ENCODE results near the gene TRAF3IP3.

The TRAF3IP3 gene

DNA sequence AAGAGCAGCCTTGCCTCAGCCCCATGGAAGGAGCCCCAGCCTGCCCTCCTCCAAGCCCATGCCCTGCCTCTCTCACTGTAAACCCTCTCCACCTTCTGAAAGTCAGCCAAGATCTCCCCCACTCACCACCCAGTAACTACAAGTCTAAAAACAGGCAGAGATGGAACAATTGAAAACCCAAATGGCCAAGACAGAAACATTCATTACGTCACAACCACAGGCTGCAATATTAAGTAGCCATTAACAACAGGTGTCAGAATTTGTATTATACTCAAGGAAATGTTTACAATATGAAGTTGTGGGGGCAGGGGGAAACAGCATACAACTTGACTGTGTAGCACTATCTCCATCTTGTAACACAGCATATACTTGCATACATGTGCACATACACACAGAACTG is 47.7 kb downstream of the TRAF3IP3 start:
- DNase-seq, result no peak

DNA sequence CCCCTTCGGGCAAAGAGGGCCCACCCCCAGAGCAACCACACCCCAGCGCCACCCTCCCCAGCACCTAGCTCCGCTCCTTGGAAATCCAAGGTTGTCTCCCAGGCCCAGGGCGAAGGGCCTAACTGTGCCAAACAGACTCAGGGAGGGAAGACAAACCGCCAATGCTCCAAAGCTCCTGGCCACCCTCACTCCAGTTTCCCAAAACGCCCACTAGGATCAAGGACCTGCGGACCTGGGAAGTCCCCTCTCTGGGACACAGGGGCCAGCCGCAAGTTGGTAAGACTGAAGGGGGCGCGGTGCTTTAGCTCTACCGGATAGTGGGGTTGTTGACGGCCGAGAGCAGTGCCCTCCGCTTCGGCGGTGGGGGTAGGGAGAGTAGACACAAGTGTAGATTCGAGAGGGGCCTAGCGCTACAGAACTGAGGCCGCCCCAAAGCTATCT is 49.5 kb downstream of the TRAF3IP3 start:
- DNase-seq, result no peak

DNA sequence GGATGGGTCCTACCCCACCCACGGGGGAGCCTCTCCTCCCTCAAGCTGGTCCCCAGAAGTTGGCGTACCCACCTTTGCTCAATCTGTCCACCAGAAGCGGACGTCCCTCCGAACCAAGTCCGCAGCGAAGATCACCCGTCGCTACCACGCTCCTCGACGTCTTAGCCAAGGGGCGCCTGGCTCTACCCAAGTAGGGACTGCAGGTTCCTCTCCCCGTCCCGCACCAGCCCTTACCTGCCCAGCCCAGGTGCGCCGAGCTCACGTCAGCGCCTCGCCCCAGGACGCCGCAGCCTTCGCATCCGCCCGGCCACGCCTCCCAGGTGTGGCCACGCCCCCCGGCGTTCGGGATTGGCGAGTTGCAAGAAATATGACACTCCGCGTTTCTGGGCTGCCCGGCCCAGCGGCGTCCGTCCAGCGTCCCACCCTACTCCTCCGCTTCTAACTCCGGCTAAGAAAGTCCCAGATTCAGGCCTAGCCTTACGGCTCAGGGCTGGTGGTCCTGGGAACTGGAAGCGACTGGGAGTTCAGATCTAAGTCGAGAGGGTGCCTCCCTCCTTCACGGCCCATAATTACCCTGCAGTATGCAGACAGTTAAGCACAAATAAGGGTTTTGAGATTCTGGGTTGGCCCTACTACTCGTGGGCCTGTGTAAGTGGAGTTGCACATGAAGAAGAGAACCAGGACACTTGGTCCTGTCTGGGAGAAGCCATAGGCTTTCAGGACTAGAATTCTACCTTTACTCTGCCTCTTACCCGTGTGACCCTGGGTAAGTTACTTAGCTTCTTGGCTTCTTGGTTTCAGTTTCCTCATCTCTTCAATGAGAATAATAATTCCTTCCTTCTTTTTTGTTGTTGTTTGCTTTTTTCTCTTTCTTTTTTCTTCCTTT is 50.3 kb downstream of the TRAF3IP3 start, which contains the start of gene IRF6:
Gene IRF6 (minus strand): TSS at position 268 of the 886 bp plus-strand sequence. CDS start 4,729 bp downstream, outside the sequence.
- DNase-seq, result peak; percentile 78

DNA sequence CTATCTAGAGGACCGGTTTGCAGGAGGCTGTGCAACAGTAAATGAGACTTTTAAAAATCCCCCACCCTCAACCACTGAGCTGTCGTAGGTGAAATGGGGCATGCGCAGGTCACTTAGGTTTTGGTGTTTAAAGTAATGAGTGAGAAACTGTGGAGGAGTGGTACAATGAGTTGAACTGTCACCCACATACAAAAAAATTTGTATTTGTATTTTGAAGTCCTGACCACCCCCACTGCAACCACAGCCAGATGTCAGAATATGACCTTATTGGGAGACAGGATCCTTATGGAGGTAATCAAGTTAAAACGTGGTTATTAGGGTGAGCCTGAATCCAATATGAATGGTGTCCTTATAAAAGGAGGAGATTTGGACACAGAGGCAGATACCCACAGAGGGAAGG is 51.7 kb downstream of the TRAF3IP3 start:
- DNase-seq, result no peak

DNA sequence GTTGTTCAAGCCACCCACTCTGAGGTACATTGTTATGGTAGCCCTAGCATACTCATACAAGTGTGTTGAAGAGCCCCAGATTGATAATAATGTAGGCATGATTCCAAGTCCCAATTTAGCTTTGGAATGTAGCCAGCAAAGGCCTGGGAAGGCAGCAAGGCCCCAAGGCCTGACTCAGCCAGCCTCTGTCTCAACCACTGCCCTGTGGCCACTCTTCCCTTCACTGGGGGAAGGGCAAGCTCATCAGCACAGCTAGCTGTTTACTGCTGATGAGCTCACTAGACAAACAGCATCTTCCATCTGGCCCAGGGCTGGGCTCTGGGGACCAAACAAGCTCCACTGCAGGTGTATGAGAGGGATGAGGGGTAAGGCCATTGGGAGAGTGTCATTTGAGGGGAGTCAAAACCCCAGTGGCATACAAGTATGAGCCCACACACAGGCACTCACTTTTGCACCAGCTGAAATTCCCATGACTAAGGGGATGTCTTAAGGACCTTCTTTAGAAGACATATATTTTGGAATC is 52.3 kb downstream of the TRAF3IP3 start:
- DNase-seq, result no peak

DNA sequence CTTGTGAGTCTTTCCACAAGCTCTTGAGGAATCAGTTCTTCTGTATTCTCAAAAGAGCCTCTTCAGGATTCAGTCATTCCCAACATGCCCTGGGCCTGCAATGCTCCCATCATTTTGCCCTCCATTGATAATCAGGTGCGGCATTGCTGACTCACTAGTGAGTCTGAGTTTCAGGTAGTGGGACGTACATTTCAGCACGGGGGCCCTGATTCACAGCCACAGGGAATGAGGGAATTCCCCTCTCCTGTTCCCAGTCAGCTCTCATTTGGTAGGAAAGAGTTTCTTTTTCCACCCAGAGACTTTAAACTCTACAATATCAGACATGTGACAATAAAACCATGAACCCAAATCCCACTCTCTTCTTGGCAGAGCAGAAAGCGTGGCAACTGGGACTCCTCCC is 53.8 kb downstream of the TRAF3IP3 start:
- DNase-seq, result no peak

DNA sequence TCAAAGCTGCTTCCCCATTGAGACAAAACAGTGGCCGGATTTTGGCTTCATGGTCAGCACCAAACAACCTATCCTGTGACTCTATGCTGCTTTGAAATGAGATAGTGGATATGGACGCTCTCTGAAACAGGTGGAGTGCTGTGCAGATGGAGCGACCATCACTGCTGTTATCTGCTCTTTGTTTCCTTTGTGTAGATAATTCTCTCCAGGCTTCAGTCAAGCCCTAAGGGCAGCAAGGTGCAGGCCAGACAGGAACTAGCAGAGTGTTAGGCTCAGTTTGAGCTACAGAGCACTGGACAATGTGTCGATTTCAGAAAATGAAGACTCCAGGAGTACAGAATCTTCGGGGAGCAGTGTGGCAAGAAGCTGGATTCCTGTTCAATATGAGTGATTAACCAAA is 54.9 kb downstream of the TRAF3IP3 start:
- no peak for DNase-seq

DNA sequence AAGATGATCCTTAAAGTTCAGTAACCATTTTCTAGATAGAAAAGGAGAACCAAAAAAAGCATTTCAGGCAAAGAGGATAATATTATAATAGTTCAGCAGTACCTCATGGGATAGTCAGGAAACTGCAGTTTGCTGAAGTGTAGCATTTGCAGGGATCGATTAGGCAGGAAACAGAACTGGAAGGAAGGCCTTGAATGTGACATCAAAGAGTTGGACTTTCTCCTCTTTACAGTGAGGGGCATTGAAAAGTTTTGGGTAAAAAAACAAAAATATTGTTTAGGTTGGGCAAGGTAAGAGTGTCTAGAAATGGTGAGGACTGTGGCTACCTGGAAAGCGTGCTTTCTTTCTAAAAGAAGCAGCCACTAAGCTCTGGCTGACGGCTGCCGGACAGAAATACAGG is 58.0 kb downstream of the TRAF3IP3 start:
- DNase-seq, result no peak

DNA sequence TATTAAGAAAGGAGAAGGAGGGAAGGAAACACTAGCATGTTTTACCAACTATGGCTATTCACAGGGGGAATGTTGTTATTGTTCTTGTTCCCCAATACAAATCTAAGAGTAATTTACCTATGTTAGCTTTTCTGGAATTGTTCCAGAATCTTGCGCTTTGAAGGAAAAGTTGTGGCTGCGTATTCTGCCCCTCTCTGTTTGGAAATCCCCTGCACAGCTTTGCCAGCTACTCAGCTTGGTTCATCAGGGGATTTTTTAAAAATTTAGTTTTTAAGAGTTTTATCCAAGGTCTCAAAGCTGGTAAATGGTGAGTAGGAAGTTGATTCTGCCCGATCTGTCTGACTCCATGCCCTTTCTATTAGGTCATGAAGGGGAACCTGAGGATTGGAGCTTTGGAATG is 59.6 kb downstream of the TRAF3IP3 start:
- no peak for DNase-seq

DNA sequence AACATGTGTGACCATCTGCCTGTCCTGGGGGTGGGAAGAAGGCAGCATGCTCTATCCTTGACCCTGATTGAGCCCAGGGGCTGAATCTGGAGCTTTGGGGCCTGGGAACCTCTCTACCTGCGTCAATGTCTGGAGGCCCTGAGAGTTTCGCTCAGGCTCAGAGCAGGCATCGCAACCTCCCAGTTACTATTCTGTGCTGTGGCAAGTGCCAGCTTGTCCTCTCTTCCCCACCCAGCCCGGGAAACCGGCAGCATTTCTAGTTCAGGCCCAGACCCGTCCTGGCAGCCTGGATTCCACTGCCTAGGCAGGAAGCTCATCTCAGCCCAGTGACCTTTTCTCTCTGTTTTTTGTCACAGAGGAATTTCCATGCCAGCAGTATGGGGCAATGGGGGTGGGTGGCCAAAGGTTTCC is 60.1 kb downstream of the TRAF3IP3 start:
- no peak for DNase-seq

DNA sequence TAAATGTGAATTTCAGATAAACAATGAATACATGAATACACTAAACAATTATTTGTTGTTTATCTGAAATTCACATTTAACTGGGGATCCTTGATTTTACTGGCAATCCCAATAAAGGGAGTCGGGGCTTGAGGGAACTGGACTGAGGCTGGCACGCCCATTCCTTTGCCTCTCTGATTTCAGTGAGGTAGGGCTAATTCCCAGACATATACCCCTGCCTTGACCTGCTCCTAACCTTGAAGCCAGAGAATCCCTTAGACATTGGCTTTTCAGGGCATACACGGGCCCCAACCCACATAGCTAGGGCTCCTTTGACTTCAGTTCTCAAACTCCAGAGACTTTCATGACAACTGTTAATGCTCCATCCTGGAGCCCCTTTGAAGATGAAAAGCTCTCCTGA is 61.1 kb downstream of the TRAF3IP3 start:
- no peak for DNase-seq

DNA sequence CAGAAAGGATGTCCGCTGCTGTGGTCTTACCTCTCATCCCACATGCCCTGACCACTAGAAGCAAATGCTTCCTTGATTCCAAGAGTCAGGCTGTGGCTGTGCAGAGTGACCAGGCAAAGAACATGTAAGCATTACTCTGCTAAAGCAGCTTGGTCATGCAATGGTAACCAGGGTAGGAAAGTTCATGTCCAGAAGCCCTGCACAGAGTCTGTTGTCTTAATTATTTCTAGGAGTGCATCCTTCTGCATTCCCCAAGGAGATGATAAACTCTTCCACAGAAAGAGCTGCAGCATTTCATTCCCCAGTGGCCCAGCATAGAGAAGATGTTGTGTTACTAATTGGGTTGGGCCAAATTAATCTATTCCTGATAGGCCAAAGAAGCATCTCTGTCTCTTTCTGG is 61.8 kb downstream of the TRAF3IP3 start:
- DNase-seq, result no peak

DNA sequence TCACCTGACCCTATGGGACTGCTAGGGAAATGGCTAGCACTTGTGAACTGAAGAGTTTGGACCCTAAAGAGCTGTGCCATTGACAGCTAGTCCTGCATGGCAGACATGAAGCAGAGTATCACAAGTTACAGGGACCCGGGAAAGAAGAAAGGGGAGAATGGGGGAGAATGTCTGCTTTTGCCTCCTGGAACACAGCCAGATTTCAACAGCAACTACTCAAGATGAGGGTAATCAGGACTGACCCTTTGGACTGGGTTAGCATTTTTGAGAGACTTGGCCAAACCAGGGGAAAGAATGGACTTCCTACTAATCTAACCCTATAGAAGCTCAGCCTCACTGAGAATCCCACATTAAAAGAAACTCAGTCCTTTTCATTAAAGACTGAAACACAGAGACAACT is 63.2 kb downstream of the TRAF3IP3 start:
- no peak for DNase-seq

DNA sequence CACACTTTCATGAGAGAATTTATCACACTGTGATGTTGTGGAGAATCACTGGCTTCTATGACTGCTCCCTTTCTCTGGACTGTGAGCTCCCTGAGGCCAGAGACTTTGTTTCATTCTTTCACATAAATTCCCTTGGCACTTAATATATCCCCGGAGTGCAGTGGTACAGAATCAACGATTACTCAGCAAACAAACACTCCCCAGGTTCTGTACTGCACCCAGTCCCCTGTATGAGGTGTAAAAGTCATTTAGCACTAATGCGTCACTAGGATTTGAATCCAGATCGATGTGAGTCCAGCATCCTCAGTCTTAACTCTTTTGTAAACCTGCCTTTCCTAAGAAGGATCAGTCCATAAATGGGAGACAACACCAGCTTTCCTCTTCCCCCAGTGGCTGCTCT is 65.1 kb downstream of the TRAF3IP3 start:
- DNase-seq, result no peak

DNA sequence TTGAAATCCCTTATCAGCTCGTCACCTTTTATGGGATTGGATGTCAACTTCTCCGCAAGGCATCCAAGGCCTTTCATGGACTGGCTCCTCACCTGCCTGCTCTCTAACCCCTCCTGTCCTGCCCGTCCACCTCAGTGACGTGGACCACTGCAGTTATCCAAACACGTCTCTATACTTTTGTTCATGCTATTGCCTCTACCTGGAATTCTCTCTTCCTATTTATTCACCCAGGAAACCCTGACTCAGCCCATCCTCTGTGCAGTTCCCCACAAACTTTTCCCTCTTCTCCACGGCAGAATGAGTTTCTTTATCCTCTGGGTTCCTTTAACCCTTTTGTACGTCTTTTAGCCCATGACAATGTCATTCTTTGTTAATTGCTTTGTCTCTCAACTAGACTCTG is 66.9 kb downstream of the TRAF3IP3 start:
- DNase-seq, result no peak

DNA sequence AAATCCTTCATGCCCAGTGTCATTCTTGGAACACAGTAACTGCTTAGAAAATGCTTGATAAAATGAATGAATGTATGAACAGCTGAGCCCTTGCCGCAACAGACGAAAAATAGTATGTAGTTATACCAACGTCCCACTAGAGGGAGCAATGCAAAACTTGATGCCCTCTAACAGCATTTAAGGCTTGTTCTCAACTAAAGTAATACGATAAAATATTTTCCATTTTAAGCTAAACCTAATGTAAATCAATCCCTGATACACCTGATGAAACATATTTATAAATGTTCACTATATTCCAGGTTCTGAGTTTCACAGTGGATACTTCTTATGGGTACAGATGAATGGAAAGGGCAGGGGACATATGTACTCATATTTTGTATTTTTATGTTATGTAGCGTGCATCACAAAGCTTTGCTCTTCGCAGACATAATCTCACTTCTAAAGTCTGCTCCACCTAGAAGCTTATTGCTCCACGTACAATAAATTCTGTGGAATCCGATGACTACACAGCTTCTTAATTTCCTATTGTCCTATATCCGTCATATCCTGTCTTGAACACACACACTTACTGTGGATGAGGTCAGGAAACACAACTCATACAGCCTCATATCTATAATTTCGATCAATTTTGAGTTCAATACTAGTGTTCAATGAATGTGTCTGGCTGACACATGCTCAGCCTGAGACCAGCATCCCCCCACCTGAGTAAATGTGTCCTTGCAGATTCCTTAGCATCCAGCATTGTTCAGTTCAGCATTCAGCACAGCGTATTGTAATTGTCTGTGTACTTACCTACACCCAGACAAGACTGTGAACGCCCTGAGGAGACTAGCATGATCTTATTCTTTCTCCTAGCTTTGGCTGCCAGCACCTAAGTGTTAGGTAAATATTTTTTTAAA is 67.5 kb downstream of the TRAF3IP3 start:
- DNase-seq, result peak; percentile 27

DNA sequence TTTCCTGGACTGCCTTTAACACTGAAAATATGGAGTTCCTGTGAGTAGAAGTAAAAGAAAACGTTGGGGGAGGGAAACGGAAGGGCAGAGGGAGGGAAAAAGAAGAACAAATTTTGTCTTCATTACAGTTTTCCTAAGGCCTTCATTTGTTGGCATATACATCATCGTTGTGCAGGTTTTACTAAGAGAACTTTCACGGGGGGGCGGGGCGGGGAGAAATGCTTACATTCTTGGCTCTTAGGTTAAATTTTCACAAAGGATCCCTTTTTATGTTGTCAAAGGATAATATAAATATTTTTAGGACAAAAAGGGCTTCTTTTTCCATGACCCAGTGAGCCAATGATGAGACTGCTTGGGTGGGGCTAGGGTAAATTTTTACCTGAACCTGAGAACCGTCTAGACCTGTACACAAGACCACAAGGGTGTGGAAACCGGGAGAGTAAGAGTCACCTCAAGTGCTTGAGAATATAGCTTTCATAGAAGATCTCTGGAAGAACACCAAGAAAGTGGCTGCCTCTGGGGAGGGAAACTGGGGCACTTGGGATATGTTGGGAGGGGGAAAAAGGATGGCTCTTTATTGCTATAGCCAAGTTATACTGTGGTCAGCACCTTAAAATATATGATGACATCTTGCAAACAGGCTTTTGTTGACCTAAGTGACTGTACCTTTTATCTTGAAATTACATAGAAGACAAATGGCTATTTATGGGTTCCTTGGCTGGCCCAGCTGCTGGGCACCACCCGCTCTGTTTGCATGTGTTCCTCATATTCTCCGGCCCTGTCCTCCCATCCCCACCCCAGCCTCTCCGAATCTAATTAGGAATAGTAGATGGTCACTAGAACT is 70.0 kb downstream of the TRAF3IP3 start:
- no peak for DNase-seq

DNA sequence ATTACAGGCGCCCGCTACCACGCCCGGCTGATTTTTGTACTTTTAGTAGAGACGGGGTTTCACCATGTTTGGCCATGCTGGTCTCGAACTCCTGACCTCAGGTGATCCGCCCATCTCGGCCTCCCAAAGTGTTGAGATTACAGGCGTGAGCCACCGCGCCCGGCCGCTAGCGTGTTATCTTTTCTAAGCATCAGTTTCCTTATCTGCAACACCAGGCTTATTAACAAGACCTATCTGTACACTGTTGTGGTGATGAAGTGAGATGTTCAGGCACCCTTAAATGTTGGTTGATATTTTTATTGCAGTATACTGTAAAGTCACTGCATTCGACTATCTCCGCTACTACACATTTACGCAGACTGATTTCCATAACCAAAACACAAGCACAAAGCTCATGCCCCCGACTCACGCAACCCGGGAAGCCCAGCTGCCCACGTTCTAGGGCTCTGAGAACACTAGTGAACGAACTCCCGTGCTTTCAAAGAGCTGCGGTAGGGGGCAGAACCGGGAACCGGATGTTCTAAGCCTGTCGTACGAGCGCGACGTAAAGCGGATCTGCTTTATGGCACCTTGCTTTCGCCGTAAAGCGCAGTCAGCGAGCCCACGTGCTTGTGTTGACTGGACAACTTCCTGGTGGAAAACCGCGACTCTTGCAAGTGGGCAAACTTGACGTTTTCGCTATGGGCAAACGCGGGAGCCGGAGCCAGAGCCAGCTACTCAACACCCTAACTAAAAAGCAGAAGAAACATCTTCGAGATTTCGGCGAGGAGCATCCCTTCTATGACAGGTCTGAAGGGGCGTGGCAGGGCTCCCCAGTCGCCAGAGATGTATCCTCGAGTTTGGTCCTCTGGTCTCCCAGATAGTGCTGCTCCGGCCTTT is 71.8 kb downstream of the TRAF3IP3 start, which contains the start of gene UTP25:
Gene UTP25 (plus strand): TSS at position 589 of the 879 bp plus-strand sequence. CDS start 92 bp downstream, at position 681.
- peak; percentile 92 for DNase-seq

DNA sequence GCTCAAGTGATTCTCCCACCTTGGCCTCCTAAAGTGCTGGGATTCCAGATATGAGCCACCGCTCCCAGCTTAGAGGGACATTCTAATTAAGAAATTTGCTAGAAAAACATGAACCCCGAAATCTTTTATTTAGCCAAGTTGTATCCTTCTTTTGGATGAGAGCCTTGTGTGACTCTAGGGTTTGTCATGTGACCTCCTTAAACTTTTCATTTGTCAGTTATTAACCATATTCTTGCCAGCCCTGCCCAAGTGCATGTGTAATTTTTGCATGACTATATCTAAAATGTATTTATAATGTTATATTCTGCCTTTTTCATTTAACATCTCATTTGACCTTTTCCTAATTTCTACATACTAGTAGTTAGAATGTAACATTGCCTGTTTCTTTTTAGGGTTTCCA is 73.9 kb downstream of the TRAF3IP3 start:
- no peak for DNase-seq

DNA sequence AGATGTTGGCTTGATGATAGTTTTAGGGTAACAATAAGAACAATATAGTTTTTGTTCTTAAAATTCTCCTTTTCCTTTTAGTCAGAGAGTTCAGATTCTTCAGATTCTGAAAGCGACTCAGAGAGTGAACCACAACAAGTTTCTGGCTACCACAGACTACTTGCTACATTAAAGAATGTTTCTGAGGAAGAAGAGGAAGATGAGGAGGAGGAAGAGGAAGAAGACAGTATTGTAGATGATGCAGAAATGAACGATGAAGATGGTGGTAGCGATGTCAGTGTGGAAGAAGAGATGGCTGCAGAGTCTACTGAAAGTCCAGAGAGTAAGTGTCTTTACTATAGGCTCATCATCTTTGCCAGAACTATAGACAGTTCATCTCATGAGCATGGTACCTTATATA is 74.9 kb downstream of the TRAF3IP3 start:
- no peak for DNase-seq

DNA sequence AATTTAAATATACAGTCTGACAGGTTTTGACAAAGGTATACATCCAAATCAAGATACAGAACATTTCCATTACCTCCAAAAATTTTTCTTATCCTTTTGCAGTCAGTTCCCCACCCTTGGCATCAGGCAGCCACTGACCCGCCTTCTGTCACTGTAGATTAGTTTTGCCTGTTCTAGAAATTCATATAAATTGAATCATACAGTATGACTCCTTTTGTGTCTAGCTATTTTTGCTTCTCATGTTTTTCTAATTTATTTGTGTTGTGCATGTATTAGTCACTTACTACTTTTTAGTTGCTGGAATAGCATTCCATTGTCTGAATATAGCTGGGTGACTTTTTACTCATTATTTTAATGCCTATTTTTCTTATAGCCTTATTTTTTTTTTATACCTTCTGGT is 75.8 kb downstream of the TRAF3IP3 start:
- DNase-seq, result no peak
